PC-9 (cell line): Measurements from ENCODE around the gene CPLX4. TPM values are rescaled to one million over a fixed set of nuclear protein-coding genes. Genes with fewer than 3 reads are reported as not detected.

Source experiments
- BruUV-seq: library from RNA; stranded (reverse); fragments of 400-500 nt; replicated peaks from 2 replicates; lab custom pipeline; 2021; lab: Mats Ljungman, UMichigan
- CTCF ChIA-PET: fragments of 300-600 bp; sonication (Branson Sonifier 250); formaldehyde crosslinking; loops from one replicate; lab custom pipeline; 2022; ENCODE audit warnings: antibody characterized with exemption; lab: Charles Lee
- POLR2A ChIA-PET: fragments of 300-600 bp; sonication (Branson Sonifier 250); formaldehyde crosslinking; loops from one replicate; lab custom pipeline; 2022; ENCODE audit warnings: antibody characterized with exemption; ENCODE audit not compliant: unreplicated experiment; lab: Charles Lee
- DNase-seq, 2 experiments: peaks; one replicate each; pipeline versions ENCODE4 v3.0.0 to v3.0.0-alpha.2; 2015 to 2022; ENCODE audit warnings: mixed read lengths in 1 of 2
- H2AFZ ChIP-seq: fragments of 200-600 bp; sonication (generic); 2 replicates; pipeline ENCODE4 v1.8.1; 2017; ENCODE audit warnings: antibody characterized with exemption
- H3F3A ChIP-seq: fragments of 200-600 bp; sonication (generic); 2 replicates; pipeline ENCODE4 v1.8.1; 2017; ENCODE audit warnings: antibody characterized with exemption, mild to moderate bottlenecking, low read depth; ENCODE audit not compliant: insufficient read depth
- H3K27ac ChIP-seq: fragments of 200-600 bp; sonication (generic); 2 replicates; pipeline ENCODE4 v1.6.1; 2016; ENCODE audit warnings: mixed run types
- H3K27me3 ChIP-seq: fragments of 200-600 bp; sonication (generic); 2 replicates; pipeline ENCODE4 v1.6.1; 2016; ENCODE audit warnings: low read depth, mixed run types; ENCODE audit not compliant: insufficient read depth
- H3K36me3 ChIP-seq: fragments of 200-600 bp; sonication (generic); 2 replicates; pipeline ENCODE4 v1.6.1; 2016; ENCODE audit warnings: low read depth, mixed run types
- H3K4me1 ChIP-seq: fragments of 200-600 bp; sonication (generic); replicated peaks from 2 replicates; pipeline ENCODE4 v1.6.1; 2016; ENCODE audit warnings: mixed run types; ENCODE audit not compliant: insufficient read depth
- H3K4me2 ChIP-seq: fragments of 200-600 bp; sonication (generic); 2 replicates; pipeline ENCODE4 v1.6.1; 2017; ENCODE audit warnings: mixed run types
- H3K4me3 ChIP-seq: fragments of 200-600 bp; sonication (generic); 2 replicates; pipeline ENCODE4 v1.6.1; 2016; ENCODE audit warnings: mixed run types
- H3K79me2 ChIP-seq: fragments of 200-600 bp; sonication (generic); 2 replicates; pipeline ENCODE4 v1.6.1; 2017; ENCODE audit warnings: low read depth, mixed run types
- H3K9me2 ChIP-seq: fragments of 200-600 bp; sonication (generic); 2 replicates; pipeline ENCODE4 v1.8.1; 2017; ENCODE audit warnings: mild to moderate bottlenecking; ENCODE audit not compliant: insufficient read depth
- H3K9me3 ChIP-seq: fragments of 200-600 bp; sonication (generic); 2 replicates; pipeline ENCODE4 v1.8.1; 2016; ENCODE audit warnings: low read depth; ENCODE audit not compliant: insufficient read depth
- H4K20me1 ChIP-seq: fragments of 200-600 bp; sonication (generic); 2 replicates; pipeline ENCODE4 v1.8.1; 2017; ENCODE audit not compliant: insufficient read depth
- CTCF ChIP-seq: fragments of 200-600 bp; sonication (generic); conservative IDR thresholded peaks from 2 replicates; pipeline ENCODE4 v1.6.1; 2017; ENCODE audit warnings: mixed run types, antibody characterized with exemption, mild to moderate bottlenecking, moderate library complexity
- EZH2 ChIP-seq: fragments of 200-600 bp; sonication (generic); IDR thresholded peaks from 2 replicates; pipeline ENCODE4 v1.8.0; 2017; ENCODE audit warnings: antibody characterized with exemption, low read depth
- intact Hi-C: fragments of 100-400 bp; cut with micrococcal nuclease; formaldehyde crosslinking; loops from one replicate; pipeline ENCODE4 v1.10.0; 2022; ENCODE audit not compliant: unreplicated experiment
- total RNA-seq: library from RNA; stranded (reverse); gene quantifications from 2 replicates; pipeline ENCODE4 v1.2.3, GENCODE V29; 2021

Gene CPLX4
- total RNA-seq, 1 experiment from 2014 or later = not detected

GRCh38 chr18:59268127-59268720 is 50.2 kb downstream of the CPLX4 start:
- H3K36me3 ChIP-seq = no peaks in the 10 kb centered on the region
- no peaks in the 10 kb centered on the region for H3K9me3 ChIP-seq
- no peaks in the 10 kb centered on the region for H3K9me2 ChIP-seq
- POLR2A ChIA-PET = no interaction called here
- no peak overlapping the region for H3K27ac ChIP-seq
- BruUV-seq = no TSS peak
- no peaks in the 10 kb centered on the region for H3K79me2 ChIP-seq
- intact Hi-C loops = no loop called here
- H3K4me3 ChIP-seq = no peak overlapping the region
- no peaks in the 10 kb centered on the region for H3F3A ChIP-seq
- H3K4me1 ChIP-seq = no peaks in the 10 kb centered on the region
- TF ChIP-seq EZH2 = no peak
- TF ChIP-seq CTCF = no peak
- H2AFZ ChIP-seq = no peak overlapping the region
- H3K4me2 ChIP-seq = no peak overlapping the region
- H4K20me1 ChIP-seq = no peaks in the 10 kb centered on the region
- no peak for DNase-seq
- H3K27me3 ChIP-seq = no peaks in the 10 kb centered on the region; the same call in 1 of the 2 replicates
- CTCF ChIA-PET = no interaction called here

GRCh38 chr18:59267503-59268126 is 50.8 kb downstream of the CPLX4 start:
- Histone ChIP-seq H3K9me3 (no peaks in the 10 kb centered on the region), H3K27ac (no peak overlapping the region), H3K27me3 (no peaks in the 10 kb centered on the region; the same call in 1 of the 2 replicates), H3K4me1 (no peaks in the 10 kb centered on the region), H2AFZ (no peak overlapping the region), H3F3A (no peaks in the 10 kb centered on the region), H3K79me2 (no peaks in the 10 kb centered on the region), H3K9me2 (no peaks in the 10 kb centered on the region), H3K4me2 (no peak overlapping the region), H4K20me1 (no peaks in the 10 kb centered on the region), H3K36me3 (no peaks in the 10 kb centered on the region), H3K4me3 (no peak overlapping the region)
- no peak for TF ChIP-seq CTCF
- TF ChIP-seq EZH2 = no peak
- BruUV-seq = no TSS peak
- ChIA-PET POLR2A (no interaction called here), CTCF (no interaction called here)
- DNase-seq = no peak
- intact Hi-C loops = no loop called here

GRCh38 chr18:59266886-59267502 is 51.5 kb downstream of the CPLX4 start:
- no peaks in the 10 kb centered on the region for H3K9me3 ChIP-seq
- POLR2A ChIA-PET = no interaction called here
- CTCF ChIA-PET = no interaction called here
- H4K20me1 ChIP-seq = no peaks in the 10 kb centered on the region
- no peak overlapping the region for H3K27ac ChIP-seq
- no peak for DNase-seq
- H3K79me2 ChIP-seq = no peaks in the 10 kb centered on the region
- no peaks in the 10 kb centered on the region; the same call in 1 of the 2 replicates for H3K27me3 ChIP-seq
- no peaks in the 10 kb centered on the region for H3K36me3 ChIP-seq
- H3K4me1 ChIP-seq = no peaks in the 10 kb centered on the region
- H2AFZ ChIP-seq = no peak overlapping the region
- H3F3A ChIP-seq = no peaks in the 10 kb centered on the region
- no peak overlapping the region for H3K4me3 ChIP-seq
- TF ChIP-seq CTCF (no peak), EZH2 (no peak)
- no TSS peak for BruUV-seq
- intact Hi-C loops = no loop called here
- H3K4me2 ChIP-seq = no peak overlapping the region
- H3K9me2 ChIP-seq = no peaks in the 10 kb centered on the region
